ENCODE measurements around the gene TNFRSF1A.

Gene TNFRSF1A

DNA sequence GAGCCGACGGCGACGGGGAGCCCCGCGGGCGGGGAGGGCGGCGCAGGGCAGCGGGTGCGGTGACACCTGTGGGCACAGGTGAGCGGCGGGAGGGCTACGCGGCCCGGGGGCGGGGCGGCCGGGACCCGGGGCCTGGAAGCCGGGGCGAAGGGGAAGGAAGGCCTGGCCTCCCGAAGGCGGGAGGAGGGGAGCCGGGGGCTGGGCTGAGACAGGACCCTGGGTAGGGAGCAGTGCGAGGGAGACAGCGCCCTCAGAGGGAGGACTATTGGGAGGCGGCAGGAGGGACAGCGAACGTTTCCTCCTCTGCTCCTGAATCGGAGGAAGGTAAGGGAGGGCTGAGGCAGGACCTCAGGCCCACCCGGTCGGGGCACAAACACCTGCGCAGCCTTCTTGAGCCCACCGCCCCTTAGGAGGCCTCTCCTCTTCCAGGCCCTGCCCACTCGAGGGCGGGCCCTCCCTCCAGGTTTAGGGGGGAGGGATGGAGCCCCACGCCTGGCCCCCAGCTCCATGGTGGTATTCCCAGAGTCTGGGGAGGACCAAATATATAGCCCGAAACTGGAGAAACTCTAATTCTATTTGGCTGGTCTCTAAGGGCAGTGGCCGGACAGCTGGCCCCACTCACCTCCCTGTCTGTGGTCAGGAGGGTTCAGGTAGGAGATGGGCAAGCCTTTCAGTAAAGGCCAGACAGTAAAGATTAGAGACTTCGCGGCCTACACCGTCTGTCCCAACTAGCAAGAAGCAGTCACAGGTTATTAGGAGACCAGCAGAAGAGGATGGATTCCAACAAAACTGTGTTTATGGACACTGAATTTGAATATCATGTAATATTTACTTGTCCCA, 30.9 kb downstream of the TNFRSF1A start:
- H3K4me1 ChIP-seq (ENCODE audit: control insufficient read depth, insufficient read depth, low read length, unreplicated experiment) = peaks cover 25% of the 10 kb centered on the region
- peak overlapping the region; percentile 60 for H3K4me3 ChIP-seq (ENCODE audit: low read depth, low read length)
- H2AFZ ChIP-seq (ENCODE audit: low read length, unreplicated experiment) = no peak overlapping the region
- H3K36me3 ChIP-seq (ENCODE audit: insufficient read depth, low read length) = no peaks in the 10 kb centered on the region
- H3K79me2 ChIP-seq (ENCODE audit: control insufficient read depth, insufficient read depth, low read length, unreplicated experiment) = no peaks in the 10 kb centered on the region
- H3K27ac ChIP-seq (ENCODE audit: low read depth, low read length) = no peak overlapping the region
- peaks cover 17% of the 10 kb centered on the region for H3K27me3 ChIP-seq (ENCODE audit: insufficient read depth, low read length)

DNA sequence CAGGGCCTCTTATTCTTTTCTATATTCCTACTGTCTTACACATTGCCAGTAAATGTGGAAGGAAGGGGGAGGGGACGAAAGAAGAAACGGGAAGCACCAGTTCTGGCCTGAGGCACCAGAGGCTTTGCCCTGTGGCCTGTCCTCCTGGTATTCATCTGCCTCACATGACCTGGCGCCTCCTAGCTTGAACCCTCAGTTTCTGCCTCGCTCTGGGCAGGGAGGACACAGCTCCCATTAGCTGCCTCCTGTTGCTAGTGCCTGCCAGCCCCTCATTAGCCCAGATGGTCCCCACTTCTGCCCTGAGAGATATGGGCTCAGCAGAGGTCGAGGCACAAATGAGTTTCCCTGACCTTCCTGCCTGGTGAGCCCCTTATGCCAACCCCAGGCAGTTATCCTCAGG, 34.3 kb downstream of the TNFRSF1A start:
- peaks cover 17% of the 10 kb centered on the region for H3K27me3 ChIP-seq (ENCODE audit: insufficient read depth, low read length)
- no peak overlapping the region for H2AFZ ChIP-seq (ENCODE audit: low read length, unreplicated experiment)
- H3K36me3 ChIP-seq (ENCODE audit: insufficient read depth, low read length) = no peaks in the 10 kb centered on the region
- H3K4me3 ChIP-seq (ENCODE audit: low read depth, low read length) = no peak overlapping the region
- no peaks in the 10 kb centered on the region for H3K79me2 ChIP-seq (ENCODE audit: control insufficient read depth, insufficient read depth, low read length, unreplicated experiment)
- H3K4me1 ChIP-seq (ENCODE audit: control insufficient read depth, insufficient read depth, low read length, unreplicated experiment) = peaks cover 7% of the 10 kb centered on the region
- H3K27ac ChIP-seq (ENCODE audit: low read depth, low read length) = no peak overlapping the region

DNA sequence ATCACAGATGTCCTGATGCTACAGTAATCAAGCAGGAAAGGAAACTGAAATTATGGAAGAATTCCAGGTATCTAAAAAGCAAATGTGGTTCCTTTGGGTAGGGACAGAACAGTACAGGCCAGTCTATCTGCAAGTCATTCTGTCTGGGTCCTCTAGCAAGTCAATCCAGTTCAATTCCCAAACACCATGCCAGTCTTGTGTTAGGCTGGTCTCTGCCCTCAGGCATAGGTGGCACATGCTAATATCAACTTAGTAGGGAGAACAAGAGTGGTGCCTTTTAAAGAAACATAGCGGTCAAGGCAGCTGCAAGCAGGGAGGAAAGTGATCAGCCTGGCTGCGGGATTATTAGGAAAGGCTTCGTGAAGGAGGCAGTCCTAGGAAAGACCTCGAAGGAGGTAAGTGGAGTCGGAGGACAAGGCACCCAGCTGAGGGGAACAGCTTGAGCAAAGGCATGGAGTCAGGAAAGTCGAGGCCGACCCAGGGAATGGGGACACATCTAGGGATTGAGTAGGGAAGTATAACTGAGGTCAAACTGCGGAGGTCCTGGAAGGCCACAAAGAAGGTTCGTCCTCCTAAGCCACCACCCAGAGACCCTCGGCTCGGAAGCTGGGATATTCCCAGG, 35.2 kb downstream of the TNFRSF1A start:
- no peak overlapping the region for H3K4me3 ChIP-seq (ENCODE audit: low read depth, low read length)
- H3K79me2 ChIP-seq (ENCODE audit: control insufficient read depth, insufficient read depth, low read length, unreplicated experiment) = no peaks in the 10 kb centered on the region
- peaks cover 17% of the 10 kb centered on the region for H3K27me3 ChIP-seq (ENCODE audit: insufficient read depth, low read length)
- no peaks in the 10 kb centered on the region for H3K36me3 ChIP-seq (ENCODE audit: insufficient read depth, low read length)
- H3K4me1 ChIP-seq (ENCODE audit: control insufficient read depth, insufficient read depth, low read length, unreplicated experiment) = no peaks in the 10 kb centered on the region
- H2AFZ ChIP-seq (ENCODE audit: low read length, unreplicated experiment) = no peak overlapping the region
- H3K27ac ChIP-seq (ENCODE audit: low read depth, low read length) = no peak overlapping the region

DNA sequence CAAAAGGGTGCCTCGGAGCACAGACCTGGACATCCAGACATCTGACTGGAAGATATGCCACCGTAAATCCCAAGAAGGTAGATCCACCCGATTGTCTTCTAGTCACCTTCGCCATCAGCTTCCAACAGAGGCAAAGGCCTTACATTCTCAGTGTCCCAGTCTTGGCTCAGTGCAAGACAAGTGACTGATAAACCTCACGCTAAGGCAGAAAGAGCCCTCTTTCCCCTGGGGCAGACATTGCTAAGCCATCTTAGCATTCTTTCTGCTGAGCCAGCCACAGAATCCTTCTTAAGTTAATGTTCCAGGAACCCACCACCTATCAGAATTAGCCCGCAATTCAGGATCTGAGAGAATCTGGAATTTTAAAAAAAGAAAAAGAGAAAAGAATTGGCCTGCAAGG, 35.7 kb downstream of the TNFRSF1A start:
- Histone ChIP-seq H3K4me3 (ENCODE audit: low read depth, low read length) (no peak overlapping the region), H3K79me2 (ENCODE audit: control insufficient read depth, insufficient read depth, low read length, unreplicated experiment) (no peaks in the 10 kb centered on the region), H3K27me3 (ENCODE audit: insufficient read depth, low read length) (peaks cover 13% of the 10 kb centered on the region), H3K36me3 (ENCODE audit: insufficient read depth, low read length) (no peaks in the 10 kb centered on the region), H3K4me1 (ENCODE audit: control insufficient read depth, insufficient read depth, low read length, unreplicated experiment) (no peaks in the 10 kb centered on the region), H2AFZ (ENCODE audit: low read length, unreplicated experiment) (no peak overlapping the region), H3K27ac (ENCODE audit: low read depth, low read length) (no peak overlapping the region)

DNA sequence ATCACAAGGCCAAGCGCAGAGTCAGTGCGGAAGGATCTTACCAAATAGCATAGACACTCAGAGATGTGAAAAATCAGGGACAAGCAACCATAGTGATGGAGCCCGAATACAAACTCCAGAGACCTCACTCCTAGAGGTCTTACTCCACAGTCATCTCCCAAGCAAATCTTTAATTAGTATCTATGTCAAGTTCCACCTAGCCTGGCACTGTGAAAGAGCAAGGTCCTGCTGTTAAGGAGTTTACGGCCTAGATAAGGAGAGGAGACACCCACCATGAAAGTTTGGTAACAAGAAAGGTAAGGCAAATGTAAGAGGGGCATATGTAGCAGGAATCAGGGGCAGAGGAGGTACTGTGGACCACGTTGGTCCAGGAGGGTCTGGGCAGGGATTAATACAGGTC, 38.8 kb downstream of the TNFRSF1A start:
- H3K4me1 ChIP-seq (ENCODE audit: control insufficient read depth, insufficient read depth, low read length, unreplicated experiment) = no peaks in the 10 kb centered on the region

DNA sequence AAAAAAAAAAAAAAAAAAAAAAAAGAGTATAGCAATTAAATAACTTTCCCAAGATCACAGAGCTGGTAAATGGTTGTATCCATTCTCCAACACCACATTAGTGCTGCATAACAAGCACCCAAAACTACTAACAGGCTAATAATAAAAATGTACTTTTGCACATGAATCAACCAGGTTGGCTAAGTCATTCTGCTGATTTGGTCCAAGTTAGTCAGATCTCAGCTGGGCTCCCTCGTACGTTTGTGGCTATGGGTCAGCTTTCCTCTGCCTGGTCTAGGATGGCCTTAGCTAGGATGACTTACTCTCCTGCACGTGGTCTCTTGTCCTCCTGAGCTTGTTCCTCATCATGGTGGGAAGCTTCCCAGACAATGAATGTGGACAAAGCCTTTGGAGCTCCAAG, 39.3 kb downstream of the TNFRSF1A start:
- Histone ChIP-seq H3K4me3 (ENCODE audit: low read depth, low read length) (no peak overlapping the region), H2AFZ (ENCODE audit: low read length, unreplicated experiment) (no peak overlapping the region), H3K36me3 (ENCODE audit: insufficient read depth, low read length) (no peaks in the 10 kb centered on the region), H3K27me3 (ENCODE audit: insufficient read depth, low read length) (no peaks in the 10 kb centered on the region), H3K79me2 (ENCODE audit: control insufficient read depth, insufficient read depth, low read length, unreplicated experiment) (no peaks in the 10 kb centered on the region), H3K4me1 (ENCODE audit: control insufficient read depth, insufficient read depth, low read length, unreplicated experiment) (peaks cover 2% of the 10 kb centered on the region), H3K27ac (ENCODE audit: low read depth, low read length) (no peak overlapping the region)

More for the DNA sequence above, 38.8 kb downstream of the TNFRSF1A start:
- no peak overlapping the region for H2AFZ ChIP-seq (ENCODE audit: low read length, unreplicated experiment)
- no peaks in the 10 kb centered on the region for H3K79me2 ChIP-seq (ENCODE audit: control insufficient read depth, insufficient read depth, low read length, unreplicated experiment)
- no peaks in the 10 kb centered on the region for H3K36me3 ChIP-seq (ENCODE audit: insufficient read depth, low read length)
- no peaks in the 10 kb centered on the region for H3K27me3 ChIP-seq (ENCODE audit: insufficient read depth, low read length)
- H3K4me3 ChIP-seq (ENCODE audit: low read depth, low read length) = no peak overlapping the region
- H3K27ac ChIP-seq (ENCODE audit: low read depth, low read length) = no peak overlapping the region

DNA sequence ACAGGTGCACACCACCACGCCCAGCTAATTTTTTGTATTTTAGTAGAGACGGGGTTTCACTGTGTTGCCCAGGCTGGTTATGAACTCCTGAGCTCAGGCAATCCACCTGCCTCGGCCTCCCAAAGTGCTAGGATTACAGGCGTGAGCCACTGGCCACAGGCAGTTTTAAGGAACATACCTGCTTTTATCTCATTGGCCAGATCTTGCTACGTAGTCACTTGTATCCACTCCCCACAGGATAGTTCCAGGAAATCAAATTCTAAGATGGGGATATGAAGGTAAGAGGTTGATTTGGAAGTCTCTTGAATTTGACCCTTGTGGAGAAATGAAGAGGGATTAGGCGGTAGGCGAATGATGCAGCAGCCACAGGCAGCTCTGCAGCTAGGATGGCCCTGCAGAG, 40.2 kb downstream of the TNFRSF1A start:
- H3K27ac ChIP-seq (ENCODE audit: low read depth, low read length) = no peak overlapping the region
- H3K27me3 ChIP-seq (ENCODE audit: insufficient read depth, low read length) = no peaks in the 10 kb centered on the region
- H2AFZ ChIP-seq (ENCODE audit: low read length, unreplicated experiment) = no peak overlapping the region
- H3K4me1 ChIP-seq (ENCODE audit: control insufficient read depth, insufficient read depth, low read length, unreplicated experiment) = peaks cover 6% of the 10 kb centered on the region
- no peaks in the 10 kb centered on the region for H3K36me3 ChIP-seq (ENCODE audit: insufficient read depth, low read length)
- H3K79me2 ChIP-seq (ENCODE audit: control insufficient read depth, insufficient read depth, low read length, unreplicated experiment) = no peaks in the 10 kb centered on the region
- H3K4me3 ChIP-seq (ENCODE audit: low read depth, low read length) = no peak overlapping the region

DNA sequence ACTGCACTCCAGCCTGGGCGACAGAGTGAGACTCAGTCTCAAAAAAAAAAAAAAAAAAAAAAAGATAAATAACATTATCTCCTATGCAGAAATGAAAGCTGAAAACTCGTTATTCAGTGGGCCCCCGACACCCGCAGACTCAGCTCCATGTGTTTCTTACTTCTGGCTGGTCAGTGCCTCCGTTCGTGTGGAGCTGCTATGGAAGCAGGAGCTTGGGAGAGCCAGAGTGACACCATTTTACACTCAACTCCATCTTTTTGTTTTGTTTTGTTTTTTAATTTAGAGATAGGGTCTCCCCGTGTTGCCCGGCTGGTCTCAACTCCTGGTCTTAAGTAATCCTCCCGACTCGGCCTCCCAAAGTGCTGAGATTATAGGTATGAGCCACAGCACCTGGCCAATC, 44.7 kb downstream of the TNFRSF1A start:
- H3K27ac ChIP-seq (ENCODE audit: low read depth, low read length) = peak overlapping the region; percentile 37; the same call in 1 of the 2 replicates
- H2AFZ ChIP-seq (ENCODE audit: low read length, unreplicated experiment) = peak overlapping the region; percentile 53

DNA sequence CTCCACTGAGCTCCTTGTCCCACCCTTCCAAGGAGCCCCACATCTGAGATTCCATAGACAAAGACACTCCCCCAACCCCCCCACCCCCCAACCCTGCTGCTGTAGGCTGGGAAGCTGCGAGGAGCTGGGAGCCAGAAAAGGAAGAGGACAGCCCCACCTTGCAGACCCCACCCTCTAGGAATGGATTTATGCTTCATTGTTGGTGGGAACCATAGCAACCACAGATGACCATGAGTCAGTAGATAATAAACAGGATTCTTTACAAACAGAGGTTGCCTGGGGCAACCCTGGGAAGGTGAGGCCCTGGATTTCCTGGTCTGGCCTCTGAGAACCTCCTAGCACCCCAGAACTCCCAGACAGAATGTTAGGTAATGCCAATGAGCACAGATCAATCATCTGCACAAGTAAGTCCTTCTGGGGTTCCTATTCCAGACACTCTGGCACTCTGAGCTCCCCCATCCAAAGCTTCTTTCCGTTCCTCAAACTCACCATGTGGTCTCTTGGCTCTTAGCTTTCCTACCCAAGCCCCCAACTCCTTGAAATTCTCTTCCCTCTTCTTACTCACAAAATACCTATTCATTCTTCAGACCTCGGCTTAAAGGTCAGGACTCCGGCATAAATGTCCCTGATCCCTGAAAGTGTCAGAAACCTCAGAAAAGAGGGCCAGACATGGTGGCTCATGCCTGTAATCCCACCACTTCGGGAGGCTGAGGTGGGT, 46.6 kb downstream of the TNFRSF1A start:
- Histone ChIP-seq H3K36me3 (ENCODE audit: insufficient read depth, low read length) (no peaks in the 10 kb centered on the region), H3K4me1 (ENCODE audit: control insufficient read depth, insufficient read depth, low read length, unreplicated experiment) (peaks cover 43% of the 10 kb centered on the region), H3K27ac (ENCODE audit: low read depth, low read length) (peak overlapping the region; percentile 90), H3K79me2 (ENCODE audit: control insufficient read depth, insufficient read depth, low read length, unreplicated experiment) (no peaks in the 10 kb centered on the region), H3K4me3 (ENCODE audit: low read depth, low read length) (no peak overlapping the region), H2AFZ (ENCODE audit: low read length, unreplicated experiment) (no peak overlapping the region), H3K27me3 (ENCODE audit: insufficient read depth, low read length) (no peaks in the 10 kb centered on the region)

More for the DNA sequence above, 44.7 kb downstream of the TNFRSF1A start:
- Histone ChIP-seq H3K27me3 (ENCODE audit: insufficient read depth, low read length) (no peaks in the 10 kb centered on the region), H3K4me3 (ENCODE audit: low read depth, low read length) (no peak overlapping the region), H3K79me2 (ENCODE audit: control insufficient read depth, insufficient read depth, low read length, unreplicated experiment) (no peaks in the 10 kb centered on the region), H3K36me3 (ENCODE audit: insufficient read depth, low read length) (no peaks in the 10 kb centered on the region), H3K4me1 (ENCODE audit: control insufficient read depth, insufficient read depth, low read length, unreplicated experiment) (peaks cover 42% of the 10 kb centered on the region)

DNA sequence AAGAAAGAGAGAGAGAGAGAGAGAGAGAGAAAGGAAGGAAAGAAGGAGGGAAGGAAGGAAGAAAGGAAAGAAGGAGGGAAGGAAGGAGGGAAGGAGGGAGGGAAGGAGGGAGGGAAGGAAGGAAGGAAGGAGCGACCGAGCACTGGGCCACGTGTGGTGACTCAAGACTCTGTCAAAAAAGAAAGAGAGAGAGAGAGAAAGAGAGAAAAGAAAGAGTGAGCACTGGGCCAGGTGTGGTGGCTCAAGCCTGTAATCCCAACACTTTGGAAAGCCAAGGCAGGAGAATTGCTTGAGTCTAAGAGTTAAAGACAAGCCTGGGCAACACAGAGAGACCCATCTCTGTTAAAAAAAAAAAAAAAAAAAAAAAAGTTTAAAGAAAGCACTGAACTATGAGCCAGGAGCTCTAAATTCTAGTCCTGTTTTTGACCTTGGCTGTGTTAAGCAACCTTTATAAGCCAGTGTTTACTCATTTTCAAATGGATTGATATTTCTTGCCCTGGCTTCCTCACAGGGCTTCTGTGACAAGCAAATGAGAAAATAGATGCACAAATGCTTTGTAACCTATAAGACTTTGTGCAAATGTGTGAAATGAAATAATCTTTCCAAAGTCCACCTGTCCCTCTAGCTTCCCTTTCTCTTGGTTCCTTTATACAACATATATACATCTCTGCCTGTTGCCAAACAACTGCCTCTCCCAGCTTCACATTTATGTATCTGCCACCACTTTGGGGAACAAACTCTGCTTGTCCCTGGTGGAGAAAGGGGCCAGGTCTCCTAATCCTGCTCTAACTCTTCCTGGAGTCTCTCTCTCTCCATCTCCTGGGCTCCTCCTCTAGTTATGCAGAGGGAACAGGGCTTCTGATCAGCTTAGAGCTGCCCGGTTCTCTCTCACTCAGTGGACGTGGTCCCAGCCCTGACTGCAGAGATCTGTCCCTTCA, 47.5 kb downstream of the TNFRSF1A start:
- H3K79me2 ChIP-seq (ENCODE audit: control insufficient read depth, insufficient read depth, low read length, unreplicated experiment) = no peaks in the 10 kb centered on the region
- peaks cover 43% of the 10 kb centered on the region for H3K4me1 ChIP-seq (ENCODE audit: control insufficient read depth, insufficient read depth, low read length, unreplicated experiment)
- peak overlapping the region; percentile 90 for H3K27ac ChIP-seq (ENCODE audit: low read depth, low read length)
- no peak overlapping the region for H2AFZ ChIP-seq (ENCODE audit: low read length, unreplicated experiment)
- no peak overlapping the region for H3K4me3 ChIP-seq (ENCODE audit: low read depth, low read length)
- no peaks in the 10 kb centered on the region for H3K36me3 ChIP-seq (ENCODE audit: insufficient read depth, low read length)
- H3K27me3 ChIP-seq (ENCODE audit: insufficient read depth, low read length) = no peaks in the 10 kb centered on the region
